Heart right ventricle (tissue), 16 donors: ENCODE measurements around the gene ZNF646. TPM values are rescaled to one million over a fixed set of nuclear protein-coding genes. Genes with fewer than 3 reads are reported as not detected.

ENCODE experiments used
- ATAC-seq, 8 donors: fragments of 200-7000 bp; cut with Tn5 transposase; one replicate each; pipeline ENCODE4 v1.9.1; 2020; ENCODE audit warnings: mild to moderate bottlenecking in 8 of 8, moderate library complexity in 8 of 8, moderate number of reproducible peaks in 1 of 8
- DNase-seq, 2 donors: peaks; one replicate each; pipeline ENCODE4 v3.0.0-alpha.2; 2020
- H3K27ac ChIP-seq, 10 donors: fragments of 200-600 bp; sonication (generic) in 2 of 10; one replicate each; pipeline versions ENCODE4 v1.5.0 to v1.8.0; 2020 to 2022; ENCODE audit warnings: mild to moderate bottlenecking in 3 of 10
- H3K27me3 ChIP-seq, 7 donors: fragments of 200-600 bp; one replicate each; pipeline ENCODE4 v1.8.0; 2021 to 2022; ENCODE audit warnings: mild to moderate bottlenecking in 2 of 7
- H3K36me3 ChIP-seq, 9 donors: fragments of 200-600 bp; sonication (generic) in 1 of 9; one replicate each; pipeline versions ENCODE4 v1.5.0 to v1.8.0; 2020 to 2022; ENCODE audit warnings: mild to moderate bottlenecking in 2 of 9
- H3K4me1 ChIP-seq, 9 donors: fragments of 200-600 bp; sonication (generic) in 1 of 9; one replicate each; pipeline versions ENCODE4 v1.5.0 to v1.8.0; 2020 to 2022; ENCODE audit warnings: mild to moderate bottlenecking in 4 of 9
- H3K4me3 ChIP-seq, 10 donors: fragments of 200-600 bp; sonication (generic) in 2 of 10; one replicate each; pipeline versions ENCODE4 v1.5.0 to v1.8.0; 2020 to 2022; ENCODE audit warnings: mild to moderate bottlenecking in 7 of 10, moderate library complexity in 2 of 10
- H3K9me3 ChIP-seq, 11 donors: fragments of 200-600 bp in 10 of 11; sonication (generic) in 2 of 11; one replicate each; pipeline versions ENCODE4 v1.5.0 to v1.8.0; 2013 to 2022; ENCODE audit warnings: mild to moderate bottlenecking in 2 of 11, control low read depth in 1 of 11, moderate library complexity in 1 of 11
- WGBS, 2 donors: extraction: QIAGEN DNeasy Blood & Tissue Kit; methylation state at CpG; one replicate each; pipeline ENCODE4 v1.1.7; 2013; ENCODE audit warnings: inconsistent platforms in 1 of 2; 5-methylcytosine and 5-hydroxymethylcytosine counted together
- intact Hi-C, 10 donors: fragments of 100-400 bp; cut with DNase I; formaldehyde crosslinking; loops; one replicate each; pipeline versions ENCODE4 v1.11.1 to v1.14.2; 2022
- polyA plus RNA-seq, 2 donors: library from polyadenylated mRNA; stranded (reverse); fragments of 200-250 nt; gene quantifications; one replicate each; pipeline ENCODE4 v1.2.3, GENCODE V29; 2013
- total RNA-seq, 10 donors: library from RNA; stranded (reverse); fragmentation: NEBNext Ultra II Directional in 3 of 10; extraction: Animal tissue kit (Norgen Biotek cat#: 25700) in 3 of 10; gene quantifications; one replicate each; pipeline versions ENCODE4 v1.2.1 to v1.2.4, GENCODE V29; 2021 to 2023
- TF ChIP-seq, protein P1 (sequence below), 9 donors: fragments of 200-600 bp; sonication (generic) in 2 of 9; IDR thresholded peaks; one replicate each; pipeline versions ENCODE4 v1.5.0 to v1.8.0; 2021 to 2022; ENCODE audit warnings: antibody characterized with exemption in 9 of 9, mild to moderate bottlenecking in 5 of 9, moderate library complexity in 1 of 9
- donor health status: Arrhythmogenic right ventricular cardiomyopathy.
- donor health status: ischemic (EF 13 %, LVEDD 7.1; RV severe dilation, severe dysfunction).
- donor health status: healthy with polysubstance abuse.
- donor health status: DM: no; HTN: yes; CAD: no.
- donor health status: DM: no; HTN: no; CAD: no.
- donor health status: ischemic (EF 25% LVEDD 6.9; RV normal size, moderate dysfunction).
- donor health status: ischemic (EF 25% LVEDD 5.7; RV mildly dilated, moderate dysfunction).
- donor health status: healthy.
- donor health status: DM: yes; HTN: yes; CAD: no.
- donor health status: Ischemic cardiomyopathy.
- donor health status: ischemic (EF 35%, LVEDD 5.7; RV mildly dilated, moderate dysfunction).
- donor health status: nonischemic (EF 11% LVEDD 7.7; RV severe dilation, severe dysfunction).
- donor health status: DM: yes; HTN: yes; CAD: no.
- donor health status: PGD.
- donor health status: ischemic (EF 29% LVEDD 5.4; RV normal size, mild dysfunction).
- donor health status: nonischemic (EF 23%, LVEDD 6.1; RV moderate dilation, normal function).

The ZNF646 gene
- total and polyA plus RNA-seq, 12 donors, result 2.7 to 12.0 (median 8.4) TPM

DNA sequence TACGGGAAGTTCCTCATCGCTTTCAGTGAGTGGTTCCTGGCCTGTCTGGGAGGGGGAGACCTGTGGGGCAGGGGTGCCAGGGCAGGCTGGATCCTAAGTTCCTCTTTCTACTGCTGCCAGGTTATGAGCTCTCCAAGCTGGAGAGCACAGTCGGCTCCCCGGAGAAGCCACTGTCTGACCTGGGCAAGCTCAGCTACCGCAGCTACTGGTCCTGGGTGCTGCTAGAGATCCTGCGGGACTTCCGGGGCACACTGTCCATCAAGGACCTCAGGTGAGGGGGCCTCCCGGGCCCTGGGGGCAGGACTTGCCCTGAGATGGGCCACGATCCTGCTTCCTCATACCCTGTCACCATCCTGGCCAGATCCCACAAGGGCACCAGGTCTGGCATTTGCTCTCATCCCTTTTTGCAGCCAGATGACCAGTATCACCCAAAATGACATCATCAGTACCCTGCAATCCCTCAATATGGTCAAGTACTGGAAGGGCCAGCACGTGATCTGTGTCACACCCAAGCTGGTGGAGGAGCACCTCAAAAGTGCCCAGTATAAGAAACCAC, 56.2 kb downstream of the ZNF646 start:
- DNase-seq, result peak in 1 of 2 donors; percentile 23
- no peaks in the 10 kb centered on the region for H3K9me3 ChIP-seq
- ATAC-seq, result peak in 1 of 8 donors; percentile 16
- H3K4me3 ChIP-seq, result peak overlapping the region in 1 of 10 donors; percentile 18
- peak overlapping the region in 6 of 10 donors; percentile 58 to 97 (median 76) for H3K27ac ChIP-seq
- H3K4me1 ChIP-seq, result peaks cover 3 to 63% (median 40%) of the 10 kb centered on the region in 9 donors
- no peaks in the 10 kb centered on the region for H3K27me3 ChIP-seq
- H3K36me3 ChIP-seq, result peaks cover 0 to 74% (median 47%) of the 10 kb centered on the region in 9 donors
- intact Hi-C loops, result no loop called here
- 87 to 94% methylated on average over 10 of the region's 10 CpGs for WGBS, 2 donors
- TF ChIP-seq, protein P1, sequence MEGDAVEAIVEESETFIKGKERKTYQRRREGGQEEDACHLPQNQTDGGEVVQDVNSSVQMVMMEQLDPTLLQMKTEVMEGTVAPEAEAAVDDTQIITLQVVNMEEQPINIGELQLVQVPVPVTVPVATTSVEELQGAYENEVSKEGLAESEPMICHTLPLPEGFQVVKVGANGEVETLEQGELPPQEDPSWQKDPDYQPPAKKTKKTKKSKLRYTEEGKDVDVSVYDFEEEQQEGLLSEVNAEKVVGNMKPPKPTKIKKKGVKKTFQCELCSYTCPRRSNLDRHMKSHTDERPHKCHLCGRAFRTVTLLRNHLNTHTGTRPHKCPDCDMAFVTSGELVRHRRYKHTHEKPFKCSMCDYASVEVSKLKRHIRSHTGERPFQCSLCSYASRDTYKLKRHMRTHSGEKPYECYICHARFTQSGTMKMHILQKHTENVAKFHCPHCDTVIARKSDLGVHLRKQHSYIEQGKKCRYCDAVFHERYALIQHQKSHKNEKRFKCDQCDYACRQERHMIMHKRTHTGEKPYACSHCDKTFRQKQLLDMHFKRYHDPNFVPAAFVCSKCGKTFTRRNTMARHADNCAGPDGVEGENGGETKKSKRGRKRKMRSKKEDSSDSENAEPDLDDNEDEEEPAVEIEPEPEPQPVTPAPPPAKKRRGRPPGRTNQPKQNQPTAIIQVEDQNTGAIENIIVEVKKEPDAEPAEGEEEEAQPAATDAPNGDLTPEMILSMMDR (IDR thresholded peaks at IDR 0.05), result no peak

DNA sequence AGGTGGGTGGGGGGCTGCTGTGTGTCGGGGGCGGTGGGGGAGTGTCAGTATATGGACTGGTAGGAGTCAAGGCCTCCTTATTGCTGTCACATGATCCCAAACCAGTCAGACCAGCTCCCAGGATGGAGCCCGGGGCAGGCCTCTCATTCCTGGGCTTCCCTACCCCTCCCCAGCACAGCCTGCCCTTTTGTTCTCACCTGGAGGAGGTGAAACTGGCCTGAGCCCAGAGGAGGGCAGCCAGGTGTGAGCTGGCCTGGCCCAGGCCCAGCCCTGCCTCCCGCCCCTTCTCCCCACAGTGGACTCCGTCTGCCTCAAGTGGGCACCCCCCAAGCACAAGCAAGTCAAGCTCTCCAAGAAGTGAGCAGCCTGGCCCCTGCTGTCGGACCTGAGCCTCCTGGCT, 56.7 kb downstream of the ZNF646 start:
- Histone ChIP-seq H3K4me3 (no peak overlapping the region), H3K27ac (peak overlapping the region in 1 of 10 donors; percentile 97), H3K36me3 (peaks cover 0 to 69% (median 47%) of the 10 kb centered on the region in 9 donors), H3K4me1 (peaks cover 3 to 63% (median 40%) of the 10 kb centered on the region in 9 donors), H3K9me3 (no peaks in the 10 kb centered on the region), H3K27me3 (no peaks in the 10 kb centered on the region)
- intact Hi-C loops, result no loop called here
- 75 to 84% methylated on average over 6 of the region's 6 CpGs for WGBS, 2 donors
- TF ChIP-seq, protein P1 (IDR thresholded peaks at IDR 0.05), result no peak
- no peak for ATAC-seq
- DNase-seq, result no peak

DNA sequence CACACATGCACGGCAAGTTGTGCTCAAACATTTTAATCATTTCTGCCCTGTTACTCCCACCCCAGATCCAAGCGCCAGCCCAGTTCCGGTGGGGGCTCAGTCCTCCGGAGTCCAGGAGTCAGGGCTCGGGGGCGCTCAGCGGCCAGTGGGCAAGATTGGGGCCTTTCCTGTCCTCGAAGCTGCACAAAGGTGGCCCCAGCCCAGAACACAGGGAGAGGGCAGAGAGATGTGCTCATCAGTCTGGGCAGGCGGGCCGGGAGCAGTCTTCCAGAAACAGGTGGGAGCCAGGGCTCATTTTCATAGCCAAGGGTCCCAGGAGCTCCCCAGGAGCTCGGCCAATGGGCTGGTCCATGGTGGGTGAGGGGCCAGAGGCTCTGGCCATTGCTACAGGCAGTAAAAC, 57.2 kb downstream of the ZNF646 start:
- no peaks in the 10 kb centered on the region for H3K27me3 ChIP-seq
- H3K27ac ChIP-seq, result peak overlapping the region in 1 of 10 donors; percentile 97
- intact Hi-C loops, result no loop called here
- H3K4me3 ChIP-seq, result no peak overlapping the region
- 92 to 94% methylated on average over 11 of the region's 11 CpGs for whole genome bisulfite sequencing, 2 donors
- H3K4me1 ChIP-seq, result peaks cover 3 to 63% (median 40%) of the 10 kb centered on the region in 9 donors
- TF ChIP-seq, protein P1 (IDR thresholded peaks at IDR 0.05), result no peak
- ATAC-seq (no peak), DNase-seq (no peak)
- H3K9me3 ChIP-seq, result no peaks in the 10 kb centered on the region
- peaks cover 0 to 68% (median 44%) of the 10 kb centered on the region in 9 donors for H3K36me3 ChIP-seq

DNA sequence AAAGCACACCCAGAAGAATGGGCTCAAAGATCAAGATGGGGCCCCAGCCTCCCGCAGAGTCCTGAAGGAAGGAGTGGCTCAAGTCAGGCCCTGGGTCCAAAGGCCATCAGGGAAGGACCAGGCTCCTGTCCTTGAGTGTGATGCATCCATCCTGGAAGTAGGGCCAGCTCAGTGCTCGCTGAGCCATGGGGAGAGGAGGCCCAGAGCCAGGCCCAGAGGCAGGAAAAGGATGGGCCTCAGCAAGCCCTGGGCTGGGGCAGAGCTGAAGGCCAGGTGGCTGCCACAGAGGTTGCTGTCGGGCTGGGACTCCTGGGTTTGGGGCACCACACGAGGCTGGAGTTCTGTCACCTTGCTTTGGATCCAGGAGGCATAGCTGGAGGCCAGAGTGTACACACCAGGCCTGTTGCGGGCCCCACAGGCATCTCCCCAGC, 57.6 kb downstream of the ZNF646 start:
- WGBS, 2 donors, result 85 to 88% methylated on average over 5 of the region's 5 CpGs
- intact Hi-C loops, result no loop called here
- DNase-seq (no peak), ATAC-seq (no peak)
- TF ChIP-seq, protein P1 (IDR thresholded peaks at IDR 0.05), result no peak
- Histone ChIP-seq H3K27ac (no peak overlapping the region), H3K9me3 (no peaks in the 10 kb centered on the region), H3K4me1 (peaks cover 3 to 61% (median 40%) of the 10 kb centered on the region in 9 donors), H3K36me3 (peaks cover 0 to 66% (median 41%) of the 10 kb centered on the region in 9 donors), H3K27me3 (no peaks in the 10 kb centered on the region), H3K4me3 (no peak overlapping the region)
